Tibial nerve (tissue), 3 donors: ENCODE data around the gene HS1BP3.

Source experiments
- CTCF ChIP-seq, 5 experiments: fragments of 200-600 bp in 3 of 5; fragments of 450-650 bp in 2 of 5; sonication (generic) in 3 of 5; IDR thresholded peaks; one replicate each; pipeline ENCODE4 v1.5.1; 2016 to 2019; ENCODE audit warnings: antibody characterized with exemption in 5 of 5, mild to moderate bottlenecking in 3 of 5, moderate library complexity in 2 of 5
- POLR2A ChIP-seq, 2 donors: fragments of 450-650 bp; IDR thresholded peaks; one replicate each; pipeline ENCODE4 v1.6.1; 2017; ENCODE audit warnings: antibody characterized with exemption in 2 of 2, mild to moderate bottlenecking in 2 of 2, moderate library complexity in 2 of 2

- no peak for TF ChIP-seq CTCF (IDR thresholded peaks at IDR 0.05)
- TF ChIP-seq POLR2A (IDR thresholded peaks at IDR 0.05), result no peak
These were observed 9.5 kb downstream of the HS1BP3 start for GRCh38 chr2:20641123-20641985.
